HG02642 (cell line): ENCODE results near the gene GJA4.
"Not testable (repeated sequence)": the region's sequence is repeated elsewhere in the genome, so short reads cannot be mapped to it uniquely, and the experiment has no call there.

Experiments used
- ATAC-seq: cut with Tn5 transposase; IDR thresholded peaks from one replicate; pipeline ENCODE4 v1.9.1; 2021; ENCODE audit warnings: mild to moderate bottlenecking; ENCODE audit not compliant: unreplicated experiment, poor library complexity

GJA4 gene

GRCh38 chr1:34763142-34763781 lies 29.5 kb upstream of the GJA4 start:
- no peak for ATAC-seq

DNA sequence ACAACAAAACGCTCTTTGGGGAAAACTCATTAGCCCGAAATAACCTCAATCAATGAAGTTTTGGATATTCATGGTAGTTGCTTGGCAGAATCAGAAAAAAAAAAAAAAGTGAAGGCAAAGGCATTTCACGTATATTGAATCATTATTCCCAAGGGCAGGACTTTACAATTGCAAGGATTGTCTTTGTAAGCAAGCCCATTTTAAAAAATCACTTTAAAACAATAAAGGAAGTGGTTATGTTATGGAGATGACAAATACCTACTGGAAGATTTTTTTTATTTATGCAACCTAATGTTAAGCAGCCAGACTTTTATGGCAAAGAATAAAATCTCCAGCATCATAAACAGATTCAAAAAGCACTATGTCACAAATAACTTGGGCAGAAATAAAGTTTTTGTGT lies 23.9 kb upstream of the GJA4 start:
- no peak for ATAC-seq

- ATAC-seq = no peak
Measured at GRCh38 chr1:34770891-34771504, 21.8 kb upstream of the GJA4 start.

DNA sequence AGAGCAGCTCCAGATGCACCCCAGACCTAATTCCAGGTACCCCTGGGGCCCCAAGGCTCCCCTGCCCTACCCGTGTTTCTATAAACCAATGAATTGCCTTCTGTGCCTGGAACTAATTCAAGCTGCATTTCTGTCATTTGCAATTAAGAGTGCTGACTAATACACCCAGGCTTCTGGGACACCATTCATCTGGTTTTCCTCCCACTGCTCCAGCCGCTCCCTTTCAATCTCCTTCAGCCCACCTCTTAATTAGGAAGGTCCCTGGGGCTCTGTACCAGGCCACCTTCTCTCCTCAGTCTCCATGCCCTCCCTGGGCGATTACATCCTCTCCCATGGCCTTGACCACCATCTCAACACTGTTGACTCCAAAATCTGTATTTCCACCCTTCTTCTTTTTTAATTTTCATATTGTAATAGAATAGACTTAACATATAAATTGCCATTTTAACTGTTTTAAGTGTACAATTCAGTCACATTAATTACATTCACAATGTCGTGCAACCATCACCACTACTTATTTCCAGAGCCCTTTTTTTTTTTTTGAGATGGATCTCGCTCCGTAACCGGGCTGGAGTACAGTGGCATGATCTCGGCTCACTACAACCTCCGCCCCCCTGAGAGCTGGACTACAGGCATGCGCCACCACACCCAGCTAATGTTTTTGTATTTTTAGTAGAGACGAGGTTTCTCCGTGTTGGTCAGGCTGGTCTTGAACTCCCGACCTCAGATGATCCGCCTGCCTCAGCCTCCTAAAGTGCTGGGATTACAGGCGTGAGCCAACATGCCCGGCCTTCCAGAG lies 21.0 kb upstream of the GJA4 start:
- no peak for ATAC-seq

DNA sequence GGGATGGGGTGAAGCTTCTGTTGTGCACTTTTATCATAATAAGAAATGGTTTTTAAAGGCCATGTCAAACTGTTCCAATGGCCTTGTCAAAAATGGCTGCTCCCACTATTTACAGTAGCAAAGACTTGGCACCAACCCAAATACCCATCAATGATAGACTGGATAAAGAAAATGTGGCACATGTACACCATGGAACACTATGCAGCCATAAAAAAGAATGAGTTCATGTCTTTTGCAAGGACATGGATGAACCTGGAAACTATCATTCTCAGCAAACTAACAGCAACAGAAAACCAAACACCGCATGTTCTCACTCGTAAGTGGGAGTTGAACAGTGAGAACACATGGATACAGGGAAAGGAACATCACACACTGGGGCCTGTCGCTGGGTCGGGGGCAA lies 19.7 kb upstream of the GJA4 start:
- not testable (repeated sequence) for ATAC-seq

GRCh38 chr1:34774957-34775356 lies 17.8 kb upstream of the GJA4 start:
- no peak for ATAC-seq

DNA sequence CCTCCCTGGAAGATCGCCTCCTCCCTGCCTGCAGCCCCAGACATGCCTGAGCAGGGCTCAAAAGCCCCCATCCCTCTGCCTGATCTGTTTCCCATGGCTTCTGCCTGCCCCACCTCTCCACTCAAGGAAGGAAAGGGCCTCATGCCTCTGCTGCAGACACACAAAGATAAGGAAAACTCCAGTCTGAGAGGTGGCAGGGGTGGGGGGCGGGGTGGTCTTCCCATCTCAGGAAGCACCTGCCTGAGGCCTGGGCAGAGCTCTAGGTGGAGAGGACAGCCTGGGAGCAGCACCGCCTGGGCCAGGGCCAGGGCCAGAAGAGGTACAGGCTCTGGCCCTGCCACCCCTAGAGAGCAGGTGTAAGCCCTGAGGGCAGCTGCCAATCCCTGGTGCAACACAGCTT lies 15.9 kb upstream of the GJA4 start:
- ATAC-seq = no peak

GRCh38 chr1:34777519-34778321 lies 15.1 kb upstream of the GJA4 start:
- ATAC-seq = no peak

DNA sequence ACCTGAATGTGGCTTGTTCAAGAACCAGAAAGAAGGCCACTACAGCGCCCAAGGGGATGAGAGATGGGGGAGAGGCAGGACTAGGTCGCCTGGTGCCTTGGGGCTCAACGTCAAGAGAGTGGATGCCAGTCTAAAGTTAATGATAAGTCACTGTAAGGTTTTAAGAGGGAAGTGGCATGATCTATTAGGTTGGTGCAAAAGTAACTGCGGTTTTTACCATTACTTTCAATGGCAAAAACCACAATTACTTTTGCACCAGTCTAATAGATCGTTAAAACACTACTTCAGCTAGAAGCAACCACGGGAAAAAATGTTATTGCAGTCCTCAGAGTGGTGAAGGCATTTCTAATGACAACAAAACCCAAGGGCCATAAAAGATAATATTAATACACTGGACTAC lies 14.4 kb upstream of the GJA4 start:
- ATAC-seq = no peak

- no peak for ATAC-seq
Measured at GRCh38 chr1:34779005-34779404, 13.8 kb upstream of the GJA4 start.

GRCh38 chr1:34779526-34779925 lies 13.3 kb upstream of the GJA4 start:
- ATAC-seq = no peak

GRCh38 chr1:34779962-34780361 lies 12.8 kb upstream of the GJA4 start:
- no peak for ATAC-seq

DNA sequence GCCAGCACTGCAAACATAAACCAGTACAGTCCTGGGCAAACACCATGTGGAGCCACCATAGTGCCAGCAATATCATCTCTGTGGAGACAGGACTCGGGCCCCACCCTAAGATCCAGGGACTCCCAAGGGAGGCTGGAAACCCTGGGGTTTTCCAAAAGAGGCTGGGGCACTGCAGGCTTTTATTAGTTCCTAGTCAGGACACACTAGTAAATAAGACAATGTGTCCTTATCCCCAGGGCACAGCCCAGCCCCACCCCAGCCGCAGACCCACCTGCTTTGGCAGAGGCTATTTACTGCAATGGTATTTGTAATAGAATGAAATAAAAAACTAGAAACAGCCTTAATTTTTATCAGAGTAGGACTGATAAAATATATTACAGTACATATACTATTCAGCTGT lies 12.3 kb upstream of the GJA4 start:
- no peak for ATAC-seq

DNA sequence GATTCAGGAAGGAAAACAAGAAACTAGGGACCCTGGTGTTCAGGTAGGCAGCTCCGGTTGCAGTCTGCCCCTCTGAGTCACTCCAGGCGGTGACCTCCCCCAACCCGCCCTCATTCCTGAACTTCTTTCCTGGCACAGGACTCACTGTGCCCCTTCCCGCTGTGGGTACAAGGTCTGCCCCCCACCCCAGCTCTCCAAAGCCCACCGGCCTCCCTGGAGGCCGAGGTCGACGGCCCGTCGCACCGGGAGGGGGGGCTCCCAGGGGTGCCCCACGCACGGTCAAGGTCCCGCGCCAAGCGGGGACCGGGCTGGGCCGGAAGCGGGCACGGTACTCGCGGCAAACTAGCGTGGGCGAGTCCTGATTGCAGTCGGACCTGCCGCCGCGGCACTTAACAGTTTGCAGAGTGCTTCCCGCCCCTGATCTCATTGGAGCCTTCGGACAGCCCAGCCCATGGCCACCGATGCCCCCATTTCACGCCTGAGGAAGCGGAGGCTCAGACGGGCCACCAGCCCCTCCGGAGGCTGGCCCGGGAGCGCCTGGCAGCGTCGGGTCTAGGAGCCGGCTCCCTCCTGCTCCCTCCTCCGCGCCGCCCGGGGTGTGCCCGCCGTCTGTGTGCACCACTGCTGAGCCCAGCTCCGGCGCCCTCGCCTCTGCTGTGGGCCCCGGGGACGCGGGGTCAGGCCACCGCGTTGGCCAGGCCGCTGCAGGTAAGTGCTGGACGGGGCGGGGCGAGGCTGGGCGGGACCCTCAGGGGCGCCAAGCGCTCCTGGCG lies 11.5 kb upstream of the GJA4 start, which contains the start of gene GJB3:
Gene GJB3, plus strand, starts transcription at position 144 of the 773 bp plus-strand sequence. CDS start 3,549 bp downstream, outside the sequence.
- no peak for ATAC-seq

GRCh38 chr1:34781844-34782391 lies 10.9 kb upstream of the GJA4 start:
- no peak for ATAC-seq

GRCh38 chr1:34784751-34785221 lies 8.0 kb upstream of the GJA4 start:
- ATAC-seq = no peak

- ATAC-seq = no peak
Measured at GRCh38 chr1:34785231-34785874, 7.4 kb upstream of the GJA4 start.

- ATAC-seq = no peak
Measured at GRCh38 chr1:34785875-34786470, 6.8 kb upstream of the GJA4 start.
